C1 segment of cervical spinal cord (tissue), 14 donors: ENCODE results near the gene TRIML2.
"Not testable (repeated sequence)": the region's sequence is repeated elsewhere in the genome, so short reads cannot be mapped to it uniquely, and the experiment has no call there.

ENCODE experiments used
- DNase-seq, 14 donors: peaks; one replicate each; lab custom pipeline; 2025; lab: John Stamatoyannopoulos, UW

Gene TRIML2

DNA sequence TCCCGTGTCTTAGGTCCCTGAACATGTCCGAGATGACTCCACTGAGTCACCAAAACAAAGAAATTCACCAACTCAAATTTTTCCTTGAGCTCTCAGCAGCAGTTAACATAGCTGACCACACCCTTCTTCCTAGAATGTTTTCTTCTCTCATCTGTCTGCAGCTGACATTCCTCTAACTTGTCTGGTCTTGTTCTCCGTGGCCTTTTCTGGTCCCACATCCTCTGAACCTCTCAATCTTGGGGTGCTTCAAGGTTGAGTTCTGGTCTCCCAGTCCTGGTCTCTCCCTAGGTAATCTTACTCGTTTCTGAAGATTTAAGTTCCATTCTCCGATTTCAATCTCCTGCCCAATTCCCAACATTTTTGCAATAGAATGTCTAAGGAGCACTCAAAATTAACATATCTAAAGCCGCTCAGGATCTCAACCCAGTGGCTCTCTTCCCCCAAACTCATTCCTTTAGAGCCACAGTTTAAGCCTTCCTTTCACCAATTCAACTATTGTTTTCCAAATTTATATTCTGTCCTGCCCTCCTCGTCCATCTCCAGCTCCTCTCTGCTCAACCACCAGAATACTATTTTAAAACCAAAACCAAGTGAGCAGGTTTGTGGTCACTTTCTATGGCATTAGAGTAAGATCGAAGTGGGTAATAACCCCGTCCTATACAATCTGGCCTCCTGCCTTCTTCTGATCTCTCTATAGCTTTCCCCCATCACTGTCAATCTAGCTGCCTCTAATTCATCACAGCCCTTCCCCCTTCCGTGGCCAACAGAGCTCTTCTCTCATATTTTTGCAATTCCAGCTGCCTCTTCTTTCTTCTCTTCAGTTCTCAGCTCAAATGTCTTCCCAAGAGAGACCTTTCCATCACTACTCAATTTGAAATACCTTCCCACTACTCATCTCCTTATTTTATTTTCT is 1.2 kb downstream of the TRIML2 start:
- DNase-seq, result no peak

DNA sequence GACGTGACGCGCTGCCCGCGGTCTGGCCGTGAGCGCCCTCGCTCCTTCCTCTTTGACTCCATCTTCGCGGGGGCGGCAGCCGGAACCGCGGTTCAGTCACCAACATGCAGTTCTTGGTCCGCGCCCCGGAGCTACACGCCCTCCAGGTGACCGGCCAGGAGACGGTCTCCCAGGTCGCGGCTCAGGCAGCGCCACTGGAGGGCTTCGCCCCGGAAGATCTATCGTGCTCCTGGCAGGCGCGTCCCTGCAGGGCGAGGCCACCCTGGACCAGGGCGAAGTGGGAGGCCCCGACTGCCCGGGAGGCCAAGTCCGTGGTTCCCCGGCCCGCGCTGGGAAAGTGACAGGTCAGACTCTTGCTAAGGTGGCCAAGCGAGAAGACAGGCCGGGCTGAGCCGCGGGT is 2.9 kb downstream of the TRIML2 start:
- DNase-seq, result no peak

- DNase-seq, result no peak
These were observed 16.6 kb downstream of the TRIML2 start for GRCh38 chr4:188092824-188093223.

GRCh38 chr4:188086858-188087257 is 22.5 kb downstream of the TRIML2 start:
- no peak for DNase-seq

DNA sequence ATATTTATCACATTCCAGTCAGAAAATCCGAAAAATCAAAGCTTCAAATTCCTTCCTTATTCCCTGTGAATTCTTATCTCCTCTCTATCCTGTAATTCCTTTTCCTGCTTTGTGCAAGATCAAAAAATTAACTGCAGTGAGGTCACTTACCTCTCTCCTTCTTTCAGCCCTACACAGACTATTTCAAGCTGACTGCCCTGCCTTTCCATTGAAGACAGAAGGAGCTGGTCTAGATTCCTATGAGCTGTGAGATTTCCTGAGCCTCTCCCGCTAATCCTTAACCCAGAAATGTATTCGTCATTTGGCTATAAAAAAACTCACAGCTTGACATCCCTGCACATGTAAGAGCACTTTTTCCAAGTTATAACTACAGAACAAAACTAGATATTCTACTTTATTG is 26.6 kb downstream of the TRIML2 start:
- DNase-seq, result no peak

DNA sequence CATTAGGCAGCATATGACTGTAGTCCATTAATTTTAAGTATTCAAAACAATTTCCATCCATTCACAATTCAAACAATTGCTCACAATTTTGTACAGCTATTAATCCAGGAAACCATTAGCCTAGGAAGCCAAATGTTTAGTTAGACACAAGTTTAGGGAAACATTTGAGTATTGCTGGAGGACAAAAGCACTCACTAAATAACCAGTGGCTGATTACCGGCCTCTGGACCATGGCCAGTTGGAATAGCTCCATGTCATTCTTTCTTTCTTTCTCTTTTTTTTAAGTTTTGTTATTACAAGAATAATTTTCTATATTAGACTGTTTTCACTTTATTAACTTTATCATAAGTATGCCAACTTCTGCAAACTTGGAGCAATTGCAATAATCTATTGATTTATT is 31.3 kb downstream of the TRIML2 start:
- DNase-seq, result no peak

- no peak for DNase-seq
These were observed 33.2 kb downstream of the TRIML2 start for GRCh38 chr4:188076169-188076568.

- no peak for DNase-seq
These were observed 48.3 kb downstream of the TRIML2 start for GRCh38 chr4:188061083-188061482.

- no peak for DNase-seq
These were observed 56.1 kb downstream of the TRIML2 start for GRCh38 chr4:188053302-188053701.

DNA sequence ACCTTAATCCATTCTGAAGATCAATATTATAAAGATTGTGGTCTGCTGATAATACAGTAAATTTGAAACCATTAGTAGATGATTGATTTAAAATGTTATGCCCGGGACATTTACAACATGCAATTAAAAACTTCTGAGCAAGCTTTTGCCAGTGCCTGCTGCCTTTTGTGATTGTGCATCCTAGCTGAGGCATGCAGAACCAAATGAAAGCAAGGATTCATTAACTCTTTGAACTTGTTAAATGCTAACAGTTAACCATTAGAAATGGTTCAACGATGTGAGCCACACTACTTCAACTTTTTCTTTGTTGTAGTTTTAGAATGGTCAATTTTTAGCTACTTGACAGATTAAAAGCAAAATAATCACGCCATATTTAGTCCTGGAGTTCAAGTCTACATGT is 62.7 kb downstream of the TRIML2 start:
- no peak for DNase-seq

DNA sequence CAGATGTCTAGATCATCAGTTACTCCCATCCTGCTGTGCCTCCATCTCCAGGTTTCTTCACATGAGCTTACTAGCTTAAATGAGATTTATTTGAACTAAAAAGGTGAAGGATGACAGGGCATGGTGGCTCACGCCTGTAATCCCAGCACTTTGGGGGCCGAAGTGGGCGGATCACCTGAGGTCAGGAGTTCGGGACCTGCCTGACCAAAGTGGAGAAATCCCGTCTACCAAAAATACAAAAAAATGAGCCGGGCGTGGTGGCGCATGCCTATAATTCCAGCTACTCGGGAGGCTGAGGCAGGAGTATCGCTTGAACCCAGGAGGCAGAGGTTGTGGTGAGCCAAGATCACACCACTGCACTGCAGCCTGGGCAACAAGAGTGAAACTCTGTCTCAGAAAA is 63.9 kb downstream of the TRIML2 start:
- not testable (repeated sequence) for DNase-seq

DNA sequence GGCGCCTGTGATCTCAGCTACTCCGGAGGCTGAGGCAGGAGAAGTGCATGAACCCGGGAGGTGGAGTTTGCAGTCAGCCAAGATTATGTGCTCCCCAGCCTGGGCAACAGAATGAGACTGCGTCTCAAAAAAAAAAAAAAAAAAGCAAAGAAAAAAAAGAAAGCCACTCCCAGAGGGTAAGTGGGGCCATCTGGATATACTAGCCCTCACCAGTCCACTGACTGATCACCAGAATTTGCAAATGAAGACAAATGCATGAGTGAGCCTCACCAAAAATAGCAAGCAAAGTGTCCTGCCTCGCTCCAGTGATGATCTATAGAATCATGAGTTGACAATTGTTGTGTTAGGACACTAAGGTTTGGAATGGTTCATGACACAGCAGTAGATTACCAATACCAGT is 66.2 kb downstream of the TRIML2 start:
- no peak for DNase-seq

DNA sequence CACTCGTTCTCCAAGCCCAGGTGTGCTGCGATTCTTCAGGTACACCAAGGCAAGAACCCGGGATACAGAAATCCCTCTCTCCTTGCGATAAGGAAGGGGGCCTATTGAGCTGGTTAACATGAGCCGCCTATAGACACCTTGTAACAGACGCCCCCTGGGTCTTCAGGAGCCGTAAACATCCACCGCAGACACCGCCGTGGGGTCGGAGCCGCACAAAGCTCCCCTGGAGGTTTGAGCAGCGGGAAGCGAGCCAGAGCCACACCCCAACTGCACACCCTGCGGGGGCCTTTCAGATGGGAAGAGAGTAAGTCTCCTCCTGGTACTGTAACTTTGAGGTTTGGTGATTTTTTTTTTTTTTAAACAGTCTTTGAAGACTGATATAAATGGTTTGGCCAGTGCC is 67.2 kb downstream of the TRIML2 start:
- DNase-seq, result no peak

GRCh38 chr4:188041721-188042120 is 67.7 kb downstream of the TRIML2 start:
- no peak for DNase-seq
